ENCODE data around the gene CTNNBL1.

DNA sequence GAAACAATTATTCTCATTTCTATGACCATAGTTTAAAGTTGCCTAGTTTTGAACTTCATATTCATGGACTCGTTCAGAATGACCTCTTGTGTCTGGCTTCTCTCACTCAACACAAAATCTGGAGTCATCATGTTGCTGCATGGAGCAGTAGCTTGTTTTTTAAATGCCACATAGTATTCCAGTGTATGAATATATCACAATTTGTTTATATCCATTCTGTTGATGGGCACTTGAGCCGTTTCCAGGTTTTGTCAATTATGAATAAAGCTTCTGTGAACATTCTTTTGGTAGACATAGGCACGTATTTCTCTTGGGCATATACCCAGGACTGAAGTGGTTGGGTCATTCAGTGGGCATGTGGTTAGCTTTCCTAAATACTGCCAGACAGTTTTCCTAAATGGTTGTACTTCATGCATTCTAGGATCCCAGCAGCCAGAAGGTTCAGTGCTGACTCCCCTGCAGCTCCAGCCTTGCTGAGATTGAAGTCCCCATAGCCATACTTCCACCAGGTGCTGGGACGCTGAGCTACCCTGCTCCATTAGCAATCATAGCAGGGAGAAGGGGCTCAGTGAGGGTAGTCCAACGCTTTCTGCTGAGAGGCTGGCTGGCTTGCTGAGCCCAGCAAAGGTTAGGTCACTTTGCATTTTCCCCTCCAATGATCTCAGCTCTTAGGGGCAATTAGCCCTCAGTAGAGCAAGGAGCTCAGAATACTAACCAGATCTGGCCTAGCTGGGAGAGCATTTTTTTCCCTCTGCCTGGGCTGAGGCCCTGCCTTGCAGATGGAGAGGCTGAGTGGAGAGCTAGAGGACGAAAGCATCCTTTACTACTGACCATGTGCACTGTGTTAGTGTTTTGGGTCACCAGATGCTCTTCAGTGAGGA, 35.7 kb upstream of the CTNNBL1 start:
- no peak for TF ChIP-seq YY1 (IDR thresholded peaks at IDR 0.05; ENCODE audit: insufficient read depth, insufficient read length)
- no peak for TF ChIP-seq ZNF274 (IDR thresholded peaks at IDR 0.05; ENCODE audit: low read depth, low read length)
- TF ChIP-seq SUZ12 (IDR thresholded peaks at IDR 0.05; ENCODE audit: extremely low read depth, insufficient read depth, insufficient read length), result no peak

All from NT2/D1 (cell line).